ENCODE results near the gene C2CD4C. TPM values are rescaled to one million over a fixed set of nuclear protein-coding genes. Genes with fewer than 3 reads are reported as not detected.

The C2CD4C gene
- total RNA-seq, 1 experiment from 2014 or later = 7.1 TPM

GRCh38 chr19:455851-456546, 47.1 kb upstream of the C2CD4C start (continued):
- TF ChIP-seq REST (IDR thresholded peaks at IDR 0.05; ENCODE audit: low read depth) = no peak

- H2AFZ ChIP-seq (ENCODE audit: low read depth, low read length, poor library complexity, severe bottlenecking) = no peak overlapping the region
- no peaks in the 10 kb centered on the region for H3K9me2 ChIP-seq (ENCODE audit: insufficient read depth)
- ChIA-PET CTCF (no interaction called here), RAD21 (ENCODE audit: low non-redundant PET in 1 of 2, low total read pairs in 2 of 2, uncharacterized antibody in 2 of 2, unreplicated experiment in 2 of 2) (no interaction called here), POLR2A (no interaction called here)
- H3K4me2 ChIP-seq (ENCODE audit: low read length) = no peak overlapping the region
- no peaks in the 10 kb centered on the region for H3K27me3 ChIP-seq (ENCODE audit: insufficient read depth, low read length)
- H3K27ac ChIP-seq (ENCODE audit: low read depth, low read length) = no peak overlapping the region
- H3K79me2 ChIP-seq (ENCODE audit: insufficient read depth, low read length) = no peaks in the 10 kb centered on the region
- no TSS peak for BruUV-seq (replicated peaks)
- no peaks in the 10 kb centered on the region for H4K20me1 ChIP-seq (ENCODE audit: insufficient read depth)
- TF ChIP-seq TCF7L2 (IDR thresholded peaks at IDR 0.05; ENCODE audit: borderline replicate concordance, extremely low read depth, insufficient read depth, insufficient read length) = no peak
- no peak for ATAC-seq
- H3K4me1 ChIP-seq (ENCODE audit: control insufficient read depth in 1 of 2, insufficient read depth in 2 of 2, low read length in 2 of 2) = peaks cover 2 to 8% of the 10 kb centered on the region in 2 experiments; a peak in 1 of 4 replicates
- intact Hi-C loops (cut with micrococcal nuclease) = no loop called here
- H3K9ac ChIP-seq (ENCODE audit: low read length) = no peak overlapping the region
- no peak overlapping the region for H3K4me3 ChIP-seq (replicated peaks in 1 of 2; ENCODE audit: low read depth in 1 of 2, low read length in 2 of 2)
- DNase-seq (ENCODE audit: low read depth, low spot score) = no peak
- no peaks in the 10 kb centered on the region for H3K36me3 ChIP-seq (ENCODE audit: control insufficient read depth in 1 of 2, insufficient read depth in 2 of 2, low read length in 2 of 2)
- peaks cover 0 to 8% of the 10 kb centered on the region in 2 experiments; a peak in 2 of 4 replicates for H3K9me3 ChIP-seq (ENCODE audit: control insufficient read depth in 1 of 2, insufficient read depth in 1 of 2, low read depth in 1 of 2, low read length in 2 of 2)
Observed at GRCh38 chr19:455031-455705, 46.2 kb upstream of the C2CD4C start.

All from HCT116 (cell line).